Peyer's patch (tissue), 4 donors: Measurements from ENCODE around the gene LRRC40.

Experiments used
- CTCF ChIP-seq, 6 experiments: fragments of 450-650 bp in 4 of 6; fragments of 200-600 bp in 2 of 6; sonication (generic) in 1 of 6; IDR thresholded peaks; one replicate each; pipeline ENCODE4 v1.5.1; 2017 to 2019; ENCODE audit warnings: antibody characterized with exemption in 6 of 6, mild to moderate bottlenecking in 3 of 6, moderate library complexity in 1 of 6
- POLR2A ChIP-seq, 2 donors: fragments of 450-650 bp; IDR thresholded peaks; one replicate each; pipeline ENCODE4 v1.5.1; 2017; ENCODE audit warnings: antibody characterized with exemption in 2 of 2, mild to moderate bottlenecking in 2 of 2, moderate library complexity in 2 of 2

GRCh38 chr1:70211541-70211940 lies 6.2 kb upstream of the LRRC40 start:
- TF ChIP-seq CTCF (IDR thresholded peaks at IDR 0.05) = no peak
- no peak for TF ChIP-seq POLR2A (IDR thresholded peaks at IDR 0.05)
